Activated CD4-positive, alpha-beta T cell treated with anti-CD3 and anti-CD28 coated beads for 24 hours (primary cell): Measurements from ENCODE around the gene USP32.

Experiments used
- DNase-seq, 2 donors: peaks; one replicate each; pipeline ENCODE4 v3.0.0-alpha.2; 2020; ENCODE audit warnings: low read depth in 2 of 2

Gene USP32

GRCh38 chr17:60134396-60135150 is 257.4 kb downstream of the USP32 start:
- DNase-seq = no peak

- no peak for DNase-seq
These were observed 261.5 kb downstream of the USP32 start for GRCh38 chr17:60130466-60130865.

- DNase-seq = no peak
These were observed 262.8 kb downstream of the USP32 start for GRCh38 chr17:60129164-60129563.
